SK-N-SH (cell line): Measurements from ENCODE around the gene ADIPOR2. TPM values are rescaled to one million over a fixed set of nuclear protein-coding genes. Genes with fewer than 3 reads are reported as not detected.

Source experiments
- CTCF ChIA-PET: fragments of 300-600, 350-600 bp; formaldehyde crosslinking; extraction: SDS; loops from one replicate; lab custom pipeline; 2021; lab: Yijun Ruan, JAX
- POLR2A ChIA-PET: fragments of 350-600 bp; sonication (Branson Sonifier 250); formaldehyde crosslinking; extraction: SDS; loops from one replicate; lab custom pipeline; 2020; ENCODE audit warnings: antibody characterized with exemption, inconsistent platforms; lab: Yijun Ruan, JAX
- DNase-seq: peaks from one replicate; pipeline ENCODE4 v3.0.0; 2012
- H2AFZ ChIP-seq: fragments of 200-600 bp; sonication (generic); 2 replicates; pipeline ENCODE4 v1.8.1; 2016; ENCODE audit warnings: antibody characterized with exemption, mild to moderate bottlenecking, low read depth
- H3F3A ChIP-seq: fragments of 200-600 bp; sonication (generic); replicated peaks from 2 replicates; pipeline ENCODE3; 2016; ENCODE audit warnings: antibody characterized with exemption, mild to moderate bottlenecking; ENCODE audit not compliant: insufficient read depth
- H3K27ac ChIP-seq, 2 experiments: fragments of 200-500 bp in 1 of 2; fragments of 200-600 bp in 1 of 2; sonication (Bioruptor generic) in 1 of 2; sonication (generic), shearing (Covaris generic) in 1 of 2; 2 replicates each; pipeline versions ENCODE4 v1.5.1 to v1.6.1; 2014 to 2016; ENCODE audit warnings: low read depth in 2 of 2, inconsistent platforms in 1 of 2, low read length in 1 of 2, mild to moderate bottlenecking in 1 of 2, mixed read lengths in 1 of 2
- H3K27me3 ChIP-seq: fragments of 200-600 bp; sonication (generic), shearing (Covaris generic); 2 replicates; pipeline ENCODE4 v1.6.1; 2016; ENCODE audit warnings: mixed run types; ENCODE audit not compliant: insufficient read depth
- H3K36me3 ChIP-seq, 2 experiments: fragments of 200-500 bp in 1 of 2; fragments of 200-600 bp in 1 of 2; sonication (Bioruptor generic) in 1 of 2; sonication (generic) in 1 of 2; replicated peaks in 1 of 2; 2 replicates each; pipeline versions ENCODE3 to v1.5.1; 2014 to 2016; ENCODE audit warnings: low read length in 1 of 2, mild to moderate bottlenecking in 1 of 2; ENCODE audit not compliant: insufficient read depth in 2 of 2, control insufficient read depth in 1 of 2
- H3K4me1 ChIP-seq, 2 experiments: fragments of 200-500 bp in 1 of 2; fragments of 200-600 bp in 1 of 2; sonication (Bioruptor generic) in 1 of 2; sonication (generic), shearing (Covaris generic) in 1 of 2; 2 replicates each; pipeline versions ENCODE4 v1.5.1 to v1.6.1; 2014 to 2016; ENCODE audit warnings: low read depth in 1 of 2, low read length in 1 of 2, mixed run types in 1 of 2; ENCODE audit not compliant: insufficient read depth in 2 of 2, control insufficient read depth in 1 of 2
- H3K4me2 ChIP-seq: fragments of 200-600 bp; sonication (generic), shearing (Covaris generic); 2 replicates; pipeline ENCODE4 v1.6.1; 2017; ENCODE audit warnings: mixed run types
- H3K4me3 ChIP-seq, 2 experiments: fragments of 200-500 bp in 1 of 2; fragments of 200-600 bp in 1 of 2; sonication (Bioruptor generic) in 1 of 2; sonication (generic), shearing (Covaris generic) in 1 of 2; 2 replicates each; pipeline versions ENCODE4 v1.5.1 to v1.8.1; 2014 to 2016; ENCODE audit warnings: low read depth in 2 of 2, inconsistent platforms in 1 of 2, low read length in 1 of 2, mild to moderate bottlenecking in 1 of 2, mixed read lengths in 1 of 2, moderate library complexity in 1 of 2
- H3K79me2 ChIP-seq: fragments of 200-600 bp; sonication (generic); 2 replicates; pipeline ENCODE4 v1.8.1; 2017; ENCODE audit warnings: mild to moderate bottlenecking; ENCODE audit not compliant: insufficient read depth
- H3K9ac ChIP-seq: fragments of 200-600 bp; sonication (generic); 2 replicates; pipeline ENCODE4 v1.6.1; 2017; ENCODE audit warnings: mixed run types
- H3K9me2 ChIP-seq: fragments of 200-600 bp; sonication (generic); 2 replicates; pipeline ENCODE4 v1.6.1; 2017; ENCODE audit warnings: mixed run types
- H3K9me3 ChIP-seq: fragments of 200-600 bp; sonication (generic); 2 replicates; pipeline ENCODE4 v1.6.1; 2017; ENCODE audit warnings: mixed run types, mild to moderate bottlenecking, moderate library complexity
- H4K20me1 ChIP-seq: fragments of 200-600 bp; sonication (generic); 2 replicates; pipeline ENCODE4 v1.6.1; 2017; ENCODE audit warnings: mild to moderate bottlenecking, mixed run types; ENCODE audit not compliant: insufficient read depth
- CTCF ChIP-seq: fragments of 200-600 bp; sonication (generic); IDR thresholded peaks from 2 replicates; pipeline ENCODE4 v1.6.1; 2017; ENCODE audit warnings: antibody characterized with exemption, mild to moderate bottlenecking, moderate library complexity
- FOSL2 ChIP-seq: IDR thresholded peaks from 2 replicates; pipeline ENCODE4 v1.4.0; 2012; ENCODE audit warnings: low read depth, mild to moderate bottlenecking, moderate library complexity, borderline replicate concordance
- FOXJ3 ChIP-seq: sonication (generic); formaldehyde crosslinking; IDR thresholded peaks from 2 replicates; pipeline ENCODE4 v1.5.1; 2020; ENCODE audit warnings: mild to moderate bottlenecking, missing genetic modification reagents
- JUND ChIP-seq: IDR thresholded peaks from 2 replicates; pipeline ENCODE4 v1.4.0; 2012
- MEF2A ChIP-seq: IDR thresholded peaks from 2 replicates; pipeline ENCODE4 v1.4.0; 2012; ENCODE audit warnings: low read depth, borderline replicate concordance
- MXI1 ChIP-seq: IDR thresholded peaks from 2 replicates; pipeline ENCODE4 v1.6.1; 2012; ENCODE audit warnings: mild to moderate bottlenecking, low read depth, low read length, improper control_type of control experiment
- NFIC ChIP-seq: IDR thresholded peaks from 2 replicates; pipeline ENCODE4 v1.4.0; 2012; ENCODE audit warnings: borderline replicate concordance
- POLR2AphosphoS5 ChIP-seq: IDR thresholded peaks from 2 replicates; pipeline ENCODE4 v1.6.1; 2012; ENCODE audit warnings: low read depth, low read length
- RAD21 ChIP-seq: IDR thresholded peaks from 2 replicates; pipeline ENCODE4 v1.6.1; 2012; ENCODE audit warnings: mild to moderate bottlenecking, low read length
- RCOR1 ChIP-seq: fragments of 150-350 bp; IDR thresholded peaks from 2 replicates; pipeline ENCODE4 v1.6.1; 2017; ENCODE audit warnings: antibody characterized with exemption, low read length
- RFX5 ChIP-seq: IDR thresholded peaks from 2 replicates; pipeline ENCODE4 v1.6.1; 2012; ENCODE audit warnings: mild to moderate bottlenecking, improper control_type of control experiment, low read length
- RXRA ChIP-seq: IDR thresholded peaks from 2 replicates; pipeline ENCODE4 v1.4.0; 2012; ENCODE audit warnings: low read depth, mild to moderate bottlenecking, borderline replicate concordance
- SIN3A ChIP-seq: IDR thresholded peaks from 2 replicates; pipeline ENCODE4 v1.6.1; 2012; ENCODE audit warnings: low read depth, mild to moderate bottlenecking, low read length, moderate library complexity, borderline replicate concordance
- USF1 ChIP-seq: IDR thresholded peaks from 2 replicates; pipeline ENCODE4 v1.4.0; 2012; ENCODE audit warnings: low read depth, borderline replicate concordance
- USF2 ChIP-seq: fragments of 150-350 bp; IDR thresholded peaks from 2 replicates; pipeline ENCODE4 v1.6.1; 2017; ENCODE audit warnings: antibody characterized with exemption, low read length, low read depth, borderline replicate concordance
- YY1 ChIP-seq: IDR thresholded peaks from 2 replicates; pipeline ENCODE4 v1.4.0; 2012; ENCODE audit warnings: low read depth, mild to moderate bottlenecking
- WGBS: methylation state at CpG from one replicate; pipeline ENCODE4 v1.1.6; 2017; ENCODE audit warnings: low lambda C conversion rate; 5-methylcytosine and 5-hydroxymethylcytosine counted together
- polyA plus RNA-seq, 3 experiments: library from polyadenylated mRNA; depleted of rRNA; stranded (reverse); fragments of >200 nt; gene quantifications; 2 replicates each; pipeline ENCODE4 v1.2.3, GENCODE V29; 2012
- TF ChIP-seq, protein P1 (sequence below): fragments of 150-350 bp; IDR thresholded peaks from 2 replicates; pipeline ENCODE4 v1.6.1; 2016; ENCODE audit warnings: mild to moderate bottlenecking, low read depth, low read length
- TF ChIP-seq, protein P2 (sequence below): IDR thresholded peaks from 2 replicates; pipeline ENCODE4 v1.4.0; 2012; ENCODE audit warnings: low read depth, borderline replicate concordance

The ADIPOR2 gene
- polyA plus RNA-seq, 1 of the 3 experiments (the other 2 are of a cell fraction), result 17.1 TPM

DNA sequence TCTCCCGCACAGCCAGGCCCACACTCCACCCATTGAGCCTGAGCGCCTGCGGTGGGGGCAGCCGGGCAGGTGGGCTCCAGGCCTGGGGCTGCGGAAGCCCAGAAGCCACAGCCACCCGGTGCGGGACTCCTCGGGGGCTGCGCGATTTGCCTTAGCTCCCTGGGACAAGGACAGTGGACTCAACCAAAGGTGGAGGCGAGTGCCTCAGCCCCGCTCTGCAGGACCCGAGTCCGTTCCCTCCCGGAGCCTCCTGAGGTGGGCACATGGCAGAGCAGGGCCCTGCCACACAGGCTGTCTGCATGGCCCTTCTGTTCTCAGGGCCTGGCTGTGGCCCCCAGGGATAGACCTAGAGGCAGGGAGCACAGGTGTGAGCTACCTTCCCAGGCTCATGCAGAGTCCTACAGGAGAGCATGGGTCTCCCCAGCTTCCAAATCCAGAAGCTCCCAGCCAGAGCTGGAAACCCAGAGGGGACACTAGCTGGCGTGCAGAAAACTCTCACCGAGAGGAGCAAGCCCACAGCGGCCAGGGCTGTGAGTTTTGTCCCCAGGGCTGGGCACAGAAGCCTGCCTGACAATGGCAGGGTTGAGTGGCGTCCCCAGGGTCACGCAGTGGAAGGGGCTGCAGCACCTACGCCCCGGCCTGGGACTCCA lies 107.2 kb downstream of the ADIPOR2 start:
- no peak for TF ChIP-seq RAD21
- no peak for TF ChIP-seq RXRA
- no peak for TF ChIP-seq FOXJ3 (CRISPR knock-in tag)
- TF ChIP-seq, protein P1, sequence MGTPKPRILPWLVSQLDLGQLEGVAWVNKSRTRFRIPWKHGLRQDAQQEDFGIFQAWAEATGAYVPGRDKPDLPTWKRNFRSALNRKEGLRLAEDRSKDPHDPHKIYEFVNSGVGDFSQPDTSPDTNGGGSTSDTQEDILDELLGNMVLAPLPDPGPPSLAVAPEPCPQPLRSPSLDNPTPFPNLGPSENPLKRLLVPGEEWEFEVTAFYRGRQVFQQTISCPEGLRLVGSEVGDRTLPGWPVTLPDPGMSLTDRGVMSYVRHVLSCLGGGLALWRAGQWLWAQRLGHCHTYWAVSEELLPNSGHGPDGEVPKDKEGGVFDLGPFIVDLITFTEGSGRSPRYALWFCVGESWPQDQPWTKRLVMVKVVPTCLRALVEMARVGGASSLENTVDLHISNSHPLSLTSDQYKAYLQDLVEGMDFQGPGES, result no peak
- no peak for TF ChIP-seq YY1
- no peak for TF ChIP-seq SIN3A
- no peak for TF ChIP-seq MXI1
- no peak for TF ChIP-seq MEF2A
- TF ChIP-seq POLR2AphosphoS5, result no peak
- 89% methylated on average over 7 of the region's 22 CpGs for WGBS
- Histone ChIP-seq H3K27me3 (no peaks in the 10 kb centered on the region), H3F3A (no peaks in the 10 kb centered on the region), H4K20me1 (no peaks in the 10 kb centered on the region), H3K4me2 (no peak overlapping the region), H3K9ac (no peak overlapping the region), H3K79me2 (no peaks in the 10 kb centered on the region), H2AFZ (no peak overlapping the region), H3K4me3 (no peak overlapping the region), H3K9me3 (no peaks in the 10 kb centered on the region), H3K27ac (no peak overlapping the region), H3K36me3 (no peaks in the 10 kb centered on the region), H3K9me2 (no peaks in the 10 kb centered on the region), H3K4me1 (peaks cover 0 to 36% of the 10 kb centered on the region in 2 experiments; a peak in 1 of 4 replicates)
- CTCF ChIA-PET, result interaction anchor here (0.7 to 17.5 kb wide), 7 partner anchors 76 to 165 kb away, joined by 3 to 349 read pairs (median 3); partner anchors contain the start of gene WNT5B
- POLR2A ChIA-PET, result interaction anchor here (0.6 kb wide), 1 partner anchor 40 kb away, joined by 3 read pairs; no protein-coding TSS in a partner anchor
- DNase-seq, result peak; percentile 8

DNA sequence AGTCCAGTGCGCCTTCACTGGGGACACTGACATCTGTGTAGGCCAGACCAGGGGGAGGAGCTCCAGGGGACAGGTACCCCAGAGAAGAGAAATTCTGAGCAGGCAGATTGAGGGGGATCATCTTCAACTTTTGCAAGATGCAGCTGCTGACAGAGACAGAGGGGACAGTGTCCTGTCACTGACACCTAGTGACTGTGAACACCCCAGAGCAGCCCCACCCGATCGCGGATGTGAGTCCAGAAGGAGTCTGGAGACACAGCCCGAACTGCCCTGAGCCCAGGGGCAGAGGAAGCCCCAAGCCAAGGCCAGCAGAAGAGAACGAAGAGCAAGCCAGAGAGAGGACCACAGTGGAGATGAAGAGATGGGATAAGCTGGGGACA lies 107.8 kb downstream of the ADIPOR2 start:
- Histone ChIP-seq H3K27ac (no peak overlapping the region), H2AFZ (no peak overlapping the region), H3K36me3 (no peaks in the 10 kb centered on the region), H3K9ac (no peak overlapping the region), H3K9me3 (no peaks in the 10 kb centered on the region), H3K4me1 (peaks cover 0 to 36% of the 10 kb centered on the region in 2 experiments; a peak in 1 of 4 replicates), H3K27me3 (no peaks in the 10 kb centered on the region), H3K4me3 (no peak overlapping the region), H3F3A (no peaks in the 10 kb centered on the region), H4K20me1 (no peaks in the 10 kb centered on the region), H3K9me2 (no peaks in the 10 kb centered on the region), H3K79me2 (no peaks in the 10 kb centered on the region), H3K4me2 (no peak overlapping the region)
- 86% methylated on average over 4 of the region's 6 CpGs for WGBS
- CTCF ChIA-PET, result interaction anchor here (0.7 to 17.5 kb wide), 6 partner anchors 76 to 166 kb away, joined by 3 to 349 read pairs (median 6); partner anchors contain the start of gene WNT5B
- peak; percentile 5 for DNase-seq
- POLR2A ChIA-PET, result no interaction called here
- TF ChIP-seq RCOR1, result no peak
- no peak for TF ChIP-seq MEF2A
- TF ChIP-seq USF1, result no peak
- TF ChIP-seq, protein P1, result no peak
- no peak for TF ChIP-seq SIN3A
- no peak for TF ChIP-seq YY1
- no peak for TF ChIP-seq NFIC
- TF ChIP-seq RFX5, result no peak
- TF ChIP-seq CTCF, result no peak
- TF ChIP-seq, protein P2, sequence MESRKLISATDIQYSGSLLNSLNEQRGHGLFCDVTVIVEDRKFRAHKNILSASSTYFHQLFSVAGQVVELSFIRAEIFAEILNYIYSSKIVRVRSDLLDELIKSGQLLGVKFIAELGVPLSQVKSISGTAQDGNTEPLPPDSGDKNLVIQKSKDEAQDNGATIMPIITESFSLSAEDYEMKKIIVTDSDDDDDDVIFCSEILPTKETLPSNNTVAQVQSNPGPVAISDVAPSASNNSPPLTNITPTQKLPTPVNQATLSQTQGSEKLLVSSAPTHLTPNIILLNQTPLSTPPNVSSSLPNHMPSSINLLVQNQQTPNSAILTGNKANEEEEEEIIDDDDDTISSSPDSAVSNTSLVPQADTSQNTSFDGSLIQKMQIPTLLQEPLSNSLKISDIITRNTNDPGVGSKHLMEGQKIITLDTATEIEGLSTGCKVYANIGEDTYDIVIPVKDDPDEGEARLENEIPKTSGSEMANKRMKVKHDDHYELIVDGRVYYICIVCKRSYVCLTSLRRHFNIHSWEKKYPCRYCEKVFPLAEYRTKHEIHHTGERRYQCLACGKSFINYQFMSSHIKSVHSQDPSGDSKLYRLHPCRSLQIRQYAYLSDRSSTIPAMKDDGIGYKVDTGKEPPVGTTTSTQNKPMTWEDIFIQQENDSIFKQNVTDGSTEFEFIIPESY, result no peak
- no peak for TF ChIP-seq USF2
- TF ChIP-seq FOSL2, result no peak
- TF ChIP-seq MXI1, result no peak
- no peak for TF ChIP-seq JUND
